Right lobe of liver (tissue), 4 donors: ENCODE data around the gene PSMA4.

Source experiments
- POLR2A ChIP-seq: fragments of 450-650 bp; IDR thresholded peaks from one replicate; pipeline ENCODE4 v1.6.1; 2017; ENCODE audit warnings: antibody characterized with exemption, mild to moderate bottlenecking
- TF ChIP-seq, protein P1 (sequence below), 4 donors: fragments of 200-600 bp in 3 of 4; fragments of 450-650 bp in 1 of 4; IDR thresholded peaks; one replicate each; pipeline versions ENCODE4 v1.5.1 to v1.8.0; 2016 to 2022; ENCODE audit warnings: antibody characterized with exemption in 4 of 4, mild to moderate bottlenecking in 2 of 4
- donor health status: DM: no; HTN: no; CAD: no.
- donor health status: DM: no; HTN: no; CAD: no.
- donor health status: DM: no; HTN: yes; CAD: no.

DNA sequence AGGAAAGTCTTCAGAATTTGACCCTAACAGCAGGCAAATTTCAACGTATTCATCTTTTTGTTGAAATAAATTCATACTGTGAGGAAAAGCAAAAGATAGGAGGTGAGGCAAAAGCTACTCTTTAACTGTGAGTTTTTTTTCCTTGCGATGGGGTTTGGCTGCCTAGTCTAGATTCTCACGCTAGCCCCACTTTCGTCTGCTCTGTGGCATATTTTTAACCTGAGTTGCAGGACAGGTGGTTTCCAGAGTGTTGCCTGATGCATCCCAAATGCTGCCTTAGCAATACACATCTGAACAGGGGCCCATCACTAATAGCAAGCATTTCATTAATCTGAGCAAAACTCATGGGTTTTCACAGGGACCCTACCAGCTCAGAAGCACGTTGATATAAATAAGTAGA is 11.7 kb downstream of the PSMA4 start:
- TF ChIP-seq, protein P1, sequence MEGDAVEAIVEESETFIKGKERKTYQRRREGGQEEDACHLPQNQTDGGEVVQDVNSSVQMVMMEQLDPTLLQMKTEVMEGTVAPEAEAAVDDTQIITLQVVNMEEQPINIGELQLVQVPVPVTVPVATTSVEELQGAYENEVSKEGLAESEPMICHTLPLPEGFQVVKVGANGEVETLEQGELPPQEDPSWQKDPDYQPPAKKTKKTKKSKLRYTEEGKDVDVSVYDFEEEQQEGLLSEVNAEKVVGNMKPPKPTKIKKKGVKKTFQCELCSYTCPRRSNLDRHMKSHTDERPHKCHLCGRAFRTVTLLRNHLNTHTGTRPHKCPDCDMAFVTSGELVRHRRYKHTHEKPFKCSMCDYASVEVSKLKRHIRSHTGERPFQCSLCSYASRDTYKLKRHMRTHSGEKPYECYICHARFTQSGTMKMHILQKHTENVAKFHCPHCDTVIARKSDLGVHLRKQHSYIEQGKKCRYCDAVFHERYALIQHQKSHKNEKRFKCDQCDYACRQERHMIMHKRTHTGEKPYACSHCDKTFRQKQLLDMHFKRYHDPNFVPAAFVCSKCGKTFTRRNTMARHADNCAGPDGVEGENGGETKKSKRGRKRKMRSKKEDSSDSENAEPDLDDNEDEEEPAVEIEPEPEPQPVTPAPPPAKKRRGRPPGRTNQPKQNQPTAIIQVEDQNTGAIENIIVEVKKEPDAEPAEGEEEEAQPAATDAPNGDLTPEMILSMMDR (IDR thresholded peaks at IDR 0.05), result no peak
- no peak for TF ChIP-seq POLR2A
